Measurements from ENCODE around the gene SLC38A10.
A peak's percentile ranks its signal among the peaks of the same experiment; 100 is the strongest.

Gene SLC38A10

DNA sequence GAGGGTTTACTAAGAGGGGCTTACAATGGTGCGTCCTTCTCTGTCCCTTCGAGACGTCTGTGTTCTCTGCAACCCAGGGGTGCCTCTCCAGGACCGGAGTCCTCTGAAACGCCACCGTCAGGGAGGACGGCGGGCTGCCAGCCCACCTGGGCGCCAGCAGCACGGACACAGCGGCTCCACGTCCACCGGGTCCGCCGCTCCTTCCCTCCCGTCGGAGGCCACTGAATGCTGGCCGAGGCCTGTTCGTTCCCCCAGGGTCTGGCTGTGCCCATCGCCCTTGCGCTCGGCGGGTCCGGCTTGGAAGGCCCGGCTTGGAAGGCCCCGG lies 56.7 kb downstream of the SLC38A10 start:
- no CpG with 5 or more reads among the region's 26 CpGs for WGBS (ENCODE audit: extremely low coverage, insufficient coverage, insufficient read length)
- peaks cover 7 to 12% of the 10 kb centered on the region in 2 experiments for H3K4me1 ChIP-seq (ENCODE audit: control insufficient read depth in 1 of 2, insufficient read depth in 2 of 2, low read length in 2 of 2)

DNA sequence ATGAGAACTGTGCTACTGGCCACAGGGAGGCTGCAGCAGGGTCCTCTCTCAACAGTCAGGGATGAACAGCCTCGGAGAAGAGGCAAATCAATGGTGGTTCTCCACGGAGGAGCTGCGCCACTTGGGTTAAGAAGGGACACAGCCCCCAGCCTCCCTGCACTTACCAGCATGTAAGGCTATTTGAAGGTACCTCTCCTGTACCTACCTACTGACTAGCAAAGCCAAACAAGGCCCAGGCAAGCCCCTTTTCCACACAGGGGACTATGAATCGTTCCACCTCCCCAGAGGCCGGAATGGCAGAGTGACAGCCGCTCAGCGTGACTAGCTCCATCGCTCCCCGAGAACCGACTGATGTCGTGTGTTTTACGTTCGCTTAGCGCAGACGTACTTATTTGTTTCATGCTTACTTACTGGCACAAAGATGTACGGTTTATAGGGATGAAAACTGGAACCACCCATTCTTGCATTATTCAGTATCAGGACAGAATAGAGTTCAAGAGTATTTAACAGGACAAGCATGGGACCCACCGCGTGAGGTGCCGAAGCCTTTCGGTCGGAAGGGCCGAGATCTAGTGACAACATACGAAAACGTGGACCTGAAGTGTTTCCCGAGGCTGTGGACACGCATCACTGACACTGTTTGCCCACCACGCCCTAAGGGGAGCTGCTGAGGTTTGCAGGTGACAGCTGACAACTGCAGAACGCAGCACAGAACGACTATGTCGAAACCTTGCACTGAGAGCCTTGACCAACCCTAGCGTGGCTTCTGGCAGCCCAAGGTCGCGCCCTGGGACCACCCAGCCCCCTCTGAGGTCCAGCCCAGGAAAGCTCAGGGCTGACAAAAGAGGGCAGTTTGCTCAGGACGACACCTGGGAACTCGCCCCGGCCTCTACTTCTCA lies 57.3 kb downstream of the SLC38A10 start:
- Histone ChIP-seq H3K36me3 (ENCODE audit: control insufficient read depth in 1 of 2, insufficient read depth in 2 of 2, low read length in 2 of 2) (peaks cover 10 to 12% of the 10 kb centered on the region in 2 experiments), H2BK120ac (ENCODE audit: insufficient read depth, low read length, poor library complexity) (no peak overlapping the region), H3K4ac (ENCODE audit: low read depth, low read length) (no peak overlapping the region), H4K12ac (ENCODE audit: low read depth, low read length) (no peak overlapping the region), H2AK5ac (ENCODE audit: low read length) (no peak overlapping the region), H4K91ac (ENCODE audit: low read depth, low read length) (no peak overlapping the region), H3K9ac (ENCODE audit: low read length) (peak overlapping the region; percentile 80), H3K14ac (ENCODE audit: low read length) (no peak overlapping the region), H2AFZ (ENCODE audit: insufficient read depth, low read length, poor library complexity) (no peak overlapping the region), H3K4me3 (ENCODE audit: low read depth, low read length) (peak overlapping the region; percentile 92), H4K8ac (ENCODE audit: low read depth, low read length) (no peak overlapping the region), H3K4me2 (ENCODE audit: low read length) (peak overlapping the region; percentile 71), H3K18ac (ENCODE audit: low read length) (no peak overlapping the region), H3K79me2 (ENCODE audit: control insufficient read depth, insufficient read depth, low read length, poor library complexity) (peaks cover 10% of the 10 kb centered on the region), H2BK12ac (ENCODE audit: low read length) (no peak overlapping the region), H3K9me3 (ENCODE audit: insufficient read depth, low read depth, low read length) (peaks cover 3% of the 10 kb centered on the region), H3K79me1 (ENCODE audit: low read length) (peaks cover 8% of the 10 kb centered on the region), H3K23ac (ENCODE audit: low read length) (no peak overlapping the region), H3K4me1 (ENCODE audit: control insufficient read depth in 1 of 2, insufficient read depth in 2 of 2, low read length in 2 of 2) (peaks cover 7 to 15% of the 10 kb centered on the region in 2 experiments), H3K27me3 (ENCODE audit: insufficient read depth, low read length) (no peaks in the 10 kb centered on the region), H2BK5ac (ENCODE audit: low read depth, low read length, poor library complexity) (no peak overlapping the region), H3K27ac (ENCODE audit: low read depth, low read length) (no peak overlapping the region)
- no peak for DNase-seq
- WGBS (ENCODE audit: extremely low coverage, insufficient coverage, insufficient read length) = no CpG with 5 or more reads among the region's 36 CpGs

More for the DNA sequence above, 56.7 kb downstream of the SLC38A10 start:
- Histone ChIP-seq H2AFZ (ENCODE audit: insufficient read depth, low read length, poor library complexity) (peak overlapping the region; percentile 73), H3K18ac (ENCODE audit: low read length) (peak overlapping the region; percentile 18), H3K27ac (ENCODE audit: low read depth, low read length) (no peak overlapping the region), H2BK120ac (ENCODE audit: insufficient read depth, low read length, poor library complexity) (no peak overlapping the region), H3K36me3 (ENCODE audit: control insufficient read depth in 1 of 2, insufficient read depth in 2 of 2, low read length in 2 of 2) (peaks cover 7 to 8% of the 10 kb centered on the region in 2 experiments), H3K4ac (ENCODE audit: low read depth, low read length) (peak overlapping the region; percentile 12), H3K27me3 (ENCODE audit: insufficient read depth, low read length) (no peaks in the 10 kb centered on the region), H3K14ac (ENCODE audit: low read length) (peak overlapping the region; percentile 32), H2AK5ac (ENCODE audit: low read length) (no peak overlapping the region), H2BK5ac (ENCODE audit: low read depth, low read length, poor library complexity) (no peak overlapping the region), H3K9ac (ENCODE audit: low read length) (peak overlapping the region; percentile 80), H3K4me3 (ENCODE audit: low read depth, low read length) (peak overlapping the region; percentile 92), H3K79me1 (ENCODE audit: low read length) (peaks cover 8% of the 10 kb centered on the region), H3K9me3 (ENCODE audit: insufficient read depth, low read depth, low read length) (peaks cover 3% of the 10 kb centered on the region), H3K4me2 (ENCODE audit: low read length) (peak overlapping the region; percentile 71), H4K12ac (ENCODE audit: low read depth, low read length) (peak overlapping the region; percentile 14), H3K23ac (ENCODE audit: low read length) (no peak overlapping the region), H4K8ac (ENCODE audit: low read depth, low read length) (peak overlapping the region; percentile 79), H3K79me2 (ENCODE audit: control insufficient read depth, insufficient read depth, low read length, poor library complexity) (peaks cover 10% of the 10 kb centered on the region), H2BK12ac (ENCODE audit: low read length) (no peak overlapping the region), H4K91ac (ENCODE audit: low read depth, low read length) (peak overlapping the region; percentile 40)
- no peak for DNase-seq

DNA sequence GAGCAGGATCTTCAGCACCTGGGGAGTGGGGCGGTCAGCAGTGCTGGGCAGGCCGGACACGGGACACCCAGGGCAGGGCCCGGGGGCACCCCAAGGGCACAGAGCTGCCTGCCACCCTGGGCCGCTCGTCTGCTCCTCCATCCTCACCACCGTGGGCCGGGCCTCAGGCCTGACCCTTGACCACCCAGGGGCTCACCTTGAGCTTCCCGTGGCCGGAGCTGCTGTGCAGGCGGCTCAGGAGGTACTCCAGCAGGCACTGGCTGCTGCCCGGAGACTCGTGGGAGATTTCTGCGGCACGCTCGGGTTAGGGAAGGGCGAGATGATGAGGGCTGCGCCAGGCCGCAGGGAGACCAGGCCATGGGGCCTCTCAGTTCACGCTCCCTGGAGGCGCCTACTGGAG lies 58.3 kb downstream of the SLC38A10 start:
- Histone ChIP-seq H2BK120ac (ENCODE audit: insufficient read depth, low read length, poor library complexity) (no peak overlapping the region), H4K12ac (ENCODE audit: low read depth, low read length) (no peak overlapping the region), H3K23ac (ENCODE audit: low read length) (no peak overlapping the region), H4K91ac (ENCODE audit: low read depth, low read length) (no peak overlapping the region), H3K27ac (ENCODE audit: low read depth, low read length) (no peak overlapping the region), H3K9ac (ENCODE audit: low read length) (no peak overlapping the region), H3K18ac (ENCODE audit: low read length) (no peak overlapping the region), H3K14ac (ENCODE audit: low read length) (no peak overlapping the region), H3K9me3 (ENCODE audit: insufficient read depth, low read depth, low read length) (no peaks in the 10 kb centered on the region), H2AK5ac (ENCODE audit: low read length) (no peak overlapping the region), H3K27me3 (ENCODE audit: insufficient read depth, low read length) (no peaks in the 10 kb centered on the region), H3K4me2 (ENCODE audit: low read length) (no peak overlapping the region), H2BK12ac (ENCODE audit: low read length) (no peak overlapping the region), H3K4ac (ENCODE audit: low read depth, low read length) (no peak overlapping the region), H3K4me3 (ENCODE audit: low read depth, low read length) (no peak overlapping the region), H4K8ac (ENCODE audit: low read depth, low read length) (no peak overlapping the region), H2BK5ac (ENCODE audit: low read depth, low read length, poor library complexity) (no peak overlapping the region), H2AFZ (ENCODE audit: insufficient read depth, low read length, poor library complexity) (no peak overlapping the region), H3K79me2 (ENCODE audit: control insufficient read depth, insufficient read depth, low read length, poor library complexity) (peaks cover 10% of the 10 kb centered on the region), H3K79me1 (ENCODE audit: low read length) (peaks cover 8% of the 10 kb centered on the region), H3K4me1 (ENCODE audit: control insufficient read depth in 1 of 2, insufficient read depth in 2 of 2, low read length in 2 of 2) (peaks cover 7 to 15% of the 10 kb centered on the region in 2 experiments), H3K36me3 (ENCODE audit: control insufficient read depth in 1 of 2, insufficient read depth in 2 of 2, low read length in 2 of 2) (peaks cover 10 to 20% of the 10 kb centered on the region in 2 experiments)
- WGBS (ENCODE audit: extremely low coverage, insufficient coverage, insufficient read length) = no CpG with 5 or more reads among the region's 21 CpGs
- no peak for DNase-seq

DNA sequence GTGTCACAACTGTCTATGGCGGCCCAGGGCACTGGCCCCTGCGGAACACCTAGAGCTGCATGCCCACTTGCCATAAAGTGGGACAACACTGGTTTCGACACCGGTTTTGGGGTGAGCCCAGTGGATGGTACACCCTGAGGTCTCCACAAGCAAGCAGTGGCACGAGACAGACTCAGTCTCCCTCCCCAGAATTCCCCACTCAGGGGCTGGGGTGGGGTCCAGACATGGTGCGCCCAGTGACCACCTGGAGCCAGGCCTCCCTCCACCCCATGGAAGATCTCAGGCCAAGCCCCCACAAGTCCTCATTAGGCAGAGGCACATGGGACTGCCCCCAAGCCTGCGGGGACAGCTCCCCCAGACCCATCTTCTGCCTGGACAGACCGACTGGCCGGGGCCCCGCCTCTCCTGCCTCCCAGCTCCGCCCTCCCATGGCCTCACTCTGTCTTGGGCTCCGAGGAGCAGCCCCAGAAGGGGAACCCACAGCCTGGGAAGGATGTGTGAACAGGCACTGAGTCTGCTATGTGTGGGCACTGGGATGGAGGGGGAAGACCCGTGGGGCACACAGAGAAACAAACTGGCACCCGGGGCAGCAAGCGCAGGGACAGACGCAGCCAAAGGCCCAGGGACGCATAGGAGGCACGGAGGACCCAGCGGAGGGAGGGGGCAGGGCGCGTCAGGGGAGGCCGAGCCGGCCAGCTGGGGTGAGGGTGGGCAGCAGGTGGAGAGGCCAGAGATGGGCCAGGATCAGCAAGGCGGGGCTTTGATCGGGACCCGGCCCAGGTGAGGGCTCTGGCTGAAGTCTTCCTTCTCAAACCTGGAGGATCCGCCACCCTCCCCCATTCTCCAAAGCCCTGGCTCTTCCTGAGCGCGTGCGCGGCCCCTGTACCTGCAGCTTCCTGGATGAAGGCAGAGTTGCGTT lies 59.0 kb downstream of the SLC38A10 start:
- Histone ChIP-seq H4K91ac (ENCODE audit: low read depth, low read length) (no peak overlapping the region), H2BK12ac (ENCODE audit: low read length) (no peak overlapping the region), H3K18ac (ENCODE audit: low read length) (no peak overlapping the region), H2AK5ac (ENCODE audit: low read length) (no peak overlapping the region), H3K4me1 (ENCODE audit: control insufficient read depth in 1 of 2, insufficient read depth in 2 of 2, low read length in 2 of 2) (peaks cover 7 to 15% of the 10 kb centered on the region in 2 experiments), H3K14ac (ENCODE audit: low read length) (no peak overlapping the region), H2AFZ (ENCODE audit: insufficient read depth, low read length, poor library complexity) (no peak overlapping the region), H3K4ac (ENCODE audit: low read depth, low read length) (no peak overlapping the region), H3K27ac (ENCODE audit: low read depth, low read length) (no peak overlapping the region), H2BK5ac (ENCODE audit: low read depth, low read length, poor library complexity) (no peak overlapping the region), H3K36me3 (ENCODE audit: control insufficient read depth in 1 of 2, insufficient read depth in 2 of 2, low read length in 2 of 2) (peaks cover 11 to 21% of the 10 kb centered on the region in 2 experiments), H3K79me1 (ENCODE audit: low read length) (peaks cover 8% of the 10 kb centered on the region), H4K12ac (ENCODE audit: low read depth, low read length) (no peak overlapping the region), H3K9me3 (ENCODE audit: insufficient read depth, low read depth, low read length) (peaks cover 2% of the 10 kb centered on the region), H3K79me2 (ENCODE audit: control insufficient read depth, insufficient read depth, low read length, poor library complexity) (peaks cover 10% of the 10 kb centered on the region), H3K4me2 (ENCODE audit: low read length) (no peak overlapping the region), H3K4me3 (ENCODE audit: low read depth, low read length) (no peak overlapping the region), H3K23ac (ENCODE audit: low read length) (no peak overlapping the region), H3K27me3 (ENCODE audit: insufficient read depth, low read length) (no peaks in the 10 kb centered on the region), H2BK120ac (ENCODE audit: insufficient read depth, low read length, poor library complexity) (no peak overlapping the region), H4K8ac (ENCODE audit: low read depth, low read length) (no peak overlapping the region), H3K9ac (ENCODE audit: low read length) (no peak overlapping the region)
- DNase-seq = no peak
- no CpG with 5 or more reads among the region's 32 CpGs for WGBS (ENCODE audit: extremely low coverage, insufficient coverage, insufficient read length)
